KG1 (cell line): ENCODE results near the gene KLHDC1.

Source experiments
- DNase-seq: peaks from one replicate; lab custom pipeline; 2025; lab: John Stamatoyannopoulos, UW

KLHDC1 gene

DNA sequence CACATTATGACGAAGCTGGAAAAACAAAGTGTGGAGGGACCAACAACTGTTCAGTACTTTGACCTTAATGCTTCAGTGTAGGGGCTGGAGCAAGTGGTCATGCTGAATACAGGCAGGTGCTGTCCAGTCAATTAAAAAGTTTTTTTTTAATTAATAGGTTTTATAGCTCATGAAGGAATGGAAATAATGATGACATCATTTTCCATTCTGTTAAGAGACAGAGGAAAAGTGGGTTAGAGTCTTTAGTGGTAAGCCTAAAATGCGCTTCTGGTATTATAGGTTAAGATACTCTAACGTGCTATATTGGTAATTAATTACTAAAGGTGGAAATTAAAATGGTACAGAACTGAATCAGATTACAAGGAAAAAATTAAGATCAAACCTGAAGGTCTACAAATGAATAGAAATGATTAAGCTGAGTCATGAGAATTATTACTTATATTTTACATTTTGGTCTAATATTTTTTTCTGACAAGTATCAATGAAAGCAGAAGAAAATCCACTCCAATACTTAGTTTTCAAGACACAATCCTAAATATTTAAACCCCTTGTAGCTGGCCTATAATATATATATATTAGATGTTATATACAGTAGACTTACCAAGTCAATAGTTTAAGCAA is 90.6 kb downstream of the KLHDC1 start:
- no peak for DNase-seq

DNA sequence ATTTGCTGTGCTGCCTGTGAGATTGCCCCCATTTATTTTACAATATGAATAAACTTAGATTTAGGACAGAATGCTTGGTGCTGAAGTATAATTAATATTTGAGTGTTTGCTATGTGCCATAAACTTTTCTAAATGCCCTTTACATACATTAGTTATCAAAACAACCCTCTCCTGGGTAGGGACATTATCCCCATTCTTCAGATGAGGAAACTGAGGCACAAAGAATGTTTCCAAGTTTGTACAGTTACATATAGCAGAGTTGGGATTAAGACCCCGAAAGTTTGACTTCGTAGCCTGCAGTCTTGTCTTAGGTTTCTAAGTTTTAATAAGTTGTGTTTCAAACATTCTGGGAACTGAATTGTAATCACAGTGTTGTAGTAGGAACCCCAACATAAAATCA is 93.4 kb downstream of the KLHDC1 start:
- no peak for DNase-seq

DNA sequence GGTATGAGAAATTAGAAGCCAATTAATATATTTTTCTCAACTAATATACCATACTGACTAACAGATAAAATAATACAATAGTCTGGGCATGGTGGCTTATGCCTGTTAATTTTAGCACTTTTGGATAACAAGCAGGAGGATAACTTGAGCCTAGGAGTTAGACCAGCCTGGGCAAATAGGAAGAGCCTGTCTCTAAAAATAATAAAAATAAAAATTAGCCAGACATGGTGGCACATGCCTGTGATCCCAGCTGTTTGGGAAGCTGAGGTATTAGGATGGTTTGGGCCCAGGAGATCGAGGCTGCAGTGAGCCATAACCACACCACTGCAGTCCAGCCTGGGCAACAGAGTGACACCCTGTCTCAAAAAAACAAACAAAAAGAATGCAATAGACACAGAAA is 99.7 kb downstream of the KLHDC1 start:
- no peak for DNase-seq

DNA sequence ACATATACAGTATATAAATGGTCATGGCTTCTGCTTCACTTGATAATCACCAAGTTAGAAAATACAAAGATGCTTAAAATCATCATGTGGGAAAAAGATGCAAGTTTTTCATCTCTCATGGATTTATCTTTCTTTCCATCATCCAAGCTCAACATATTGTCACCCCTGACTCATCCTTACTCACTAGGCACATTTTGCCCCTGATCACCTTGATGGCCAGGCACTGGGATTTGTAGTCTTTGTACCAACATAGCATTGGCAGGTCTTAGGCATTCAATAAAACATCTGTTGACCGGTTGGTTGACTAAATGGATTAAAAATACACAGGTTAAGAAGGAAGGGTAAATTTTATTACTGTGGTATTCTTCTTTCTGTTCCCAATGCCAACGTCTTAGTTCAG is 103.1 kb downstream of the KLHDC1 start:
- no peak for DNase-seq
